ENCODE measurements around the gene AGR2. TPM values are rescaled to one million over a fixed set of nuclear protein-coding genes. Genes with fewer than 3 reads are reported as not detected.

Gene AGR2
- total and polyA plus RNA-seq, 2 experiments from 2014 or later: 0.38 TPM; not detected in 1

DNA sequence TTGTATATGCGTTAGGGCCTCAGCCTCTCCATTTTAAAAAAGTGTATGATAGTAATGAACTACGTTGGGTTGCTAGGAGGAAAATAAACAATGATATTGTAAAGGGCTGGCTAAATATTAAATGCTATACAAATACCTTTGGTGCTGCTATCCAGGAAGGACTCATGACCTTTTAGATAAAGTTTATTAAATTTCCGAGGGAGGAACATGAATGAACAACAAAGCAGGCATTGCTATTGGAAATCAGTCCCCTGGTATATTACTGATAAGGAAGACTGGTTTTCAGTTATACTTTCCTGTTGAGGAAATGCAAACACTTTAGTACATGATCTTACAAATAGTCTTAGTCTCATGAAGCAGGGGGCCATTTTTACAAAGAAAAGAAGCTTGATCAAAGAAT, 17.2 kb upstream of the AGR2 start:
- no peak for DNase-seq (ENCODE audit: low read depth in 1 of 2, low spot score in 1 of 2)
- Histone ChIP-seq H3K4me1 (ENCODE audit: low read depth) (no peaks in the 10 kb centered on the region), H3K27ac (no peak overlapping the region), H3K4me3 (no peak overlapping the region), H3K9me3 (ENCODE audit: low read depth) (no peaks in the 10 kb centered on the region), H3K27me3 (no peaks in the 10 kb centered on the region), H3K36me3 (no peaks in the 10 kb centered on the region)
- TF ChIP-seq CTCF (IDR thresholded peaks at IDR 0.05; ENCODE audit: low read depth, low read length): no peak

GRCh38 chr7:16818732-16819131, 13.9 kb upstream of the AGR2 start:
- H3K9me3 ChIP-seq (ENCODE audit: low read depth): no peaks in the 10 kb centered on the region

GRCh38 chr7:16817536-16817935, 12.7 kb upstream of the AGR2 start:
- H3K4me3 ChIP-seq: no peak overlapping the region
- H3K27ac ChIP-seq: no peak overlapping the region
- no peaks in the 10 kb centered on the region for H3K9me3 ChIP-seq (ENCODE audit: low read depth)
- no peak for TF ChIP-seq CTCF (IDR thresholded peaks at IDR 0.05; ENCODE audit: low read depth, low read length)
- H3K36me3 ChIP-seq: no peaks in the 10 kb centered on the region
- H3K27me3 ChIP-seq: no peaks in the 10 kb centered on the region
- H3K4me1 ChIP-seq (ENCODE audit: low read depth): no peaks in the 10 kb centered on the region
- peak in 1 of 2 donors; percentile 15 for DNase-seq (ENCODE audit: low read depth in 1 of 2, low spot score in 1 of 2)

More at GRCh38 chr7:16818732-16819131, 13.9 kb upstream of the AGR2 start:
- H3K4me3 ChIP-seq: no peak overlapping the region
- H3K27ac ChIP-seq: no peak overlapping the region
- DNase-seq (ENCODE audit: low read depth in 1 of 2, low spot score in 1 of 2): no peak
- H3K4me1 ChIP-seq (ENCODE audit: low read depth): no peaks in the 10 kb centered on the region
- no peak for TF ChIP-seq CTCF (IDR thresholded peaks at IDR 0.05; ENCODE audit: low read depth, low read length)
- H3K36me3 ChIP-seq: no peaks in the 10 kb centered on the region
- H3K27me3 ChIP-seq: no peaks in the 10 kb centered on the region

- Histone ChIP-seq H3K36me3 (no peaks in the 10 kb centered on the region), H3K4me1 (ENCODE audit: low read depth) (no peaks in the 10 kb centered on the region), H3K27ac (peak overlapping the region; percentile 13), H3K9me3 (ENCODE audit: low read depth) (no peaks in the 10 kb centered on the region), H3K4me3 (no peak overlapping the region), H3K27me3 (no peaks in the 10 kb centered on the region)
- TF ChIP-seq CTCF (IDR thresholded peaks at IDR 0.05; ENCODE audit: low read depth, low read length): no peak
- DNase-seq (ENCODE audit: low read depth in 1 of 2, low spot score in 1 of 2): no peak
Observed at GRCh38 chr7:16816824-16817223, 12.0 kb upstream of the AGR2 start.

GRCh38 chr7:16815001-16815400, 10.2 kb upstream of the AGR2 start:
- no peak overlapping the region for H3K27ac ChIP-seq
- no peaks in the 10 kb centered on the region for H3K9me3 ChIP-seq (ENCODE audit: low read depth)
- TF ChIP-seq CTCF (IDR thresholded peaks at IDR 0.05; ENCODE audit: low read depth, low read length): no peak
- no peaks in the 10 kb centered on the region for H3K36me3 ChIP-seq
- H3K4me3 ChIP-seq: no peak overlapping the region
- H3K27me3 ChIP-seq: no peaks in the 10 kb centered on the region
- H3K4me1 ChIP-seq (ENCODE audit: low read depth): no peaks in the 10 kb centered on the region
- no peak for DNase-seq (ENCODE audit: low read depth in 1 of 2, low spot score in 1 of 2)

GRCh38 chr7:16813232-16813616, 8.4 kb upstream of the AGR2 start:
- Histone ChIP-seq H3K4me1 (ENCODE audit: low read depth) (no peaks in the 10 kb centered on the region), H3K4me3 (no peak overlapping the region), H3K27me3 (no peaks in the 10 kb centered on the region), H3K36me3 (no peaks in the 10 kb centered on the region), H3K9me3 (ENCODE audit: low read depth) (no peaks in the 10 kb centered on the region), H3K27ac (no peak overlapping the region)
- TF ChIP-seq CTCF (IDR thresholded peaks at IDR 0.05; ENCODE audit: low read depth, low read length): no peak
- no peak for DNase-seq (ENCODE audit: low read depth in 1 of 2, low spot score in 1 of 2)
